SIG-M5 (cell line): ENCODE data around the gene SMIM36.
"Not testable (repeated sequence)": the region's sequence is repeated elsewhere in the genome, so short reads cannot be mapped to it uniquely, and the experiment has no call there.

Experiments
- DNase-seq: peaks from one replicate; lab custom pipeline; 2025; lab: John Stamatoyannopoulos, UW

The SMIM36 gene

DNA sequence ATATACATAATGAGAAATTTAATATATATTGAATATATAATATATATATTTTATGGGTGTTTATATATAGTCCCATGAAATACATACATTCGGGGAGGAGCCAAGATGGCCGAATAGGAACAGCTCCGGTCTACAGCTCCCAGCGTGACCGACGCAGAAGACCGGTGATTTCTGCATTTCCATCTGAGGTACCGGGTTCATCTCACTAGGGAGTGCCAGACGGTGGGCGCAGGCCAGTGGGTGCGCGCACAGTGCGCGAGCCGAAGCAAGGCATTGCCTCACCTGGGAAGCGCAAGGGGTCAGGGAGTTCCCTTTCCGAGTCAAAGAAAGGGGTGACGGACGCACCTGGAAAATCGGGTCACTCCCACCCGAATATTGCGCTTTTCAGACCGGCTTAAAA lies 9.6 kb downstream of the SMIM36 start:
- not testable (repeated sequence) for DNase-seq

GRCh38 chr17:55500103-55500502 lies 11.1 kb downstream of the SMIM36 start:
- no peak for DNase-seq

GRCh38 chr17:55496094-55496881 lies 15.0 kb downstream of the SMIM36 start:
- peak; percentile 47 for DNase-seq

DNA sequence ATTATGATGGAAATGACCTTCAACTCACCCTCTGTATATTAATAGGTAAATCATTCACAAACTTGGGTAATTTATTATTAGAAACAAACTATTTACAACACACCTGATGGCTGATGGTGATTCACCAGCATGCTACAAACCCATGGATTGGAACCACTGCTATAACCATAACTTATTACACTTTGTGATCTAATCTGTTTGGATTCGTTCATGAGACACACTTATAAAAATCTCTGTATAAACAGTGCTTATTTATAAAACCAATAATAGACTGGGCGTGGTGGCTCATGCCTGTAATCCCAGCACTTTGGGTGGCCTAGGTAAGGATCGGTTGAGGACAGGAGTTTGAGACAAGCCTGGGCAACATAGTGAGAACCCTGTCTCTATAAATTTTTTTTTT lies 16.0 kb downstream of the SMIM36 start:
- DNase-seq = no peak

- DNase-seq = no peak
Measured at GRCh38 chr17:55492781-55493341, 18.4 kb downstream of the SMIM36 start.

DNA sequence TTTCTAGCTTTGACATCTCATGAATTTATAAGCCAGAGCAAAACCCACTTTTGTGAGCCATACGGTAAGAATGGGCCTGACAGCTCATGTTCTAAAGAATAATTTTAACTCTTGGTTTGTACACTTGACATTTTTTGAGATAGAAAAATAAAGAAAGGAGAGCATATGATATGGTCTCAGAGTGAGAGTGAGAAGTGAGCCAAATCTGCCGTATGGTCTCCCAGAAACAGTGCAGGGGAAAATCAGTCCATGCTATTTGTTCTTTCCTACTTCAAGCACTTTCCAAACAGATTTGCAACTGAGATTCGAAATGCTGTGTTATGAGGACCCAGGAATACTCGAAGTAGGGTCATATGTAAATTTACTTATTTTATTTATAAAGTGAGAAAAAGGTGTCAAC lies 20.9 kb downstream of the SMIM36 start:
- no peak for DNase-seq

DNA sequence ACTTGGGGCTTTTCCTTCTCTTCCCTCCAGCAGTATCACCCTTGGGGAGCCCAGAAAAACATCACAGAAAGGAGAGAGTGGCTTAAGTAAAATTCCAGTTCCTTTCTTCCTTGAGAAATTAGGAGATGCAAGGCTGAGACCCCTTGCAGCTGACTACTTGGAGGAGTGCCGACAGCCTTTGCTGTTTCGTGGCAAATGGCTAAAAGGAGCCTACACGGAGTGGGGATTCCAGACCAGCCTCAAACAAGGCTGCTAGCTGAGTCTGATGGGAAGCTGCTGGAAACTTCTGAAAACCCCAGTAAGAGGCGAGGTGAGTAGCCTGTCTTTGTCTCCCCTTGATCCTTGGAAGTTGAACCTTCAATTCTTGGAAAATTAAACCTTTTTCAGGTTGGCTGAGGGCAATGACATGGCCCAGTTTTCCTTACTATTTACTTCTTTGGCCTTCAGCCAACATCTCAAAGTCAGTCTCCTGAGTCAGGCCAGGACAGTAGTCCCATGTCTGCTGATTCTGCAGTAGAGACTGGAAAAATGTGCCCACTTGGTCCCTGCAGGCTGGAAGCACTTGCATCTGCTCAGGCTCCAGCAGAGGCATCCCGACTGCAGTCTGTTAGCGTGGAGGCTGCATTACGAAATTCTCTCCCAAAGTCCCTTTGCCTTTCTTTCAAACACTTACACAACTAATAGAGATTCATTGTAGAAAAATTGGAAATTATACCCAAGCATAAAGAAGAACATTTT lies 23.4 kb downstream of the SMIM36 start:
- no peak for DNase-seq

DNA sequence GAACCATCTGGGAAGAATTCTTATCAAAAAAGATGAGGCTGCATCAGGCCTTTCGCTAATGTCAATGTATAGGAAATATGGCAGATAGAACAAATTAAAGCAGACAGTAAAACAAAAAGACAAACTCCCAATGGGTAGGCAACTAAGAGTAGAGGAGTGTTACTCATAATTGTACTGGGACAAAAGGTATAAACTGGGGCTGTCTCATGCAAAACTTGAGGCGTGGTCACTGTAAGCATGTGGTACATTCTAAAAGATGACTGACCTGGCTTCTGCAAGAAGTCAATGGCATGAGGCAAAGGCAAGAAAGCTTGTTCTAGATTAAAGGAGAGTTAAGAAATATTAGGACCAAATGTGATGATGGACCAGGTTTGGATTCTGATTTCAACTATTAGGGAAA lies 26.7 kb downstream of the SMIM36 start:
- no peak for DNase-seq

- no peak for DNase-seq
Measured at GRCh38 chr17:55482591-55483389, 28.5 kb downstream of the SMIM36 start.

DNA sequence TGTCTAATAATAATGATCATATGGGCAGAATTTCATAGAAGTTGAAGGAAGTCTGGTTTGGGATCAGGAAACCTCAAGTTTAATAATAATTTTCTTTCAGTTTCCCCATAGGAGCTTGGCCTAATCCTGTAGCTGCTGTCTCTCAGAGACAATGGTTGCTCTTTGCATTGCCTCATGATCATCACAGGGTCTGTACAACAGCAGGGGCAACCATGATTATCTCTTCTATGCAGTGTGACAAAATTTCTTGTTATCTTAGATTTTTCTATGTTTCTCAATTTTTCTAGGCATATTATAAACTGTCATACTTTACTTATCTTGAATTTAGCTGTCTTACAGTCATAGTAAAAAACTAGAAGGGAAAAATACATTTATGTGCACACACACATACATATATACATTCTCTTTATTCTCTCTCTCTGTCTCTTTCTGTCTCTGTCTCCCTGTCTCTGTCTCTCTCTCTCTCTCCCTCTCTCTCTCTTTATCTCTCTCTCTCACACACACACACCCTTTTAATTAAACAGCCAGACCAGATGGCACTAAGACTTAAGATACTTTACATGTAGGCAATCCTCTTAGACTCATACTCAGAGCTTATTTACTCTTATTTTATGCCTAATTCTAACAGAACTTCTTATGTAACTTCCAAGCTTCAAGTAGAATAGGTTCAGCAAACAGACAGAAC lies 30.5 kb downstream of the SMIM36 start:
- DNase-seq = no peak

GRCh38 chr17:55479903-55480302 lies 31.3 kb downstream of the SMIM36 start:
- no peak for DNase-seq

DNA sequence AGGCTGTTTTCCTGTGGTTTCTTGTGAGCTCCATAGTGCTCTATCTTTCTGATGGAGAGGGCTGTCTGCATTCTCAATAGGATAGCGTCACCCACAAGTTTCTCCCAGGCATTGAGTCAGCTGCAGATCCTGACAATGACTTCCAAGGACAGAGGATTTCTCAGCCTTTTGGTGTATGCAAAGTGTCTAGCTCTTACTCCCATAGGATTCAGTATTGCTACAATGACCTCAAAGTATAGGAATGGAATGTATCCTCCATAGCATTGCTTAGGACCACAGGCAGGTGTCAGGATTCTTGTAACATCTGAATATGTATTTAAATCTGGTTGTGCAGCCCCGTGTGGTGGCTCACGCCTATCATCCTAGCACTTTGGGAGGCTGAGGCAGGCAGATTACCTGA lies 32.3 kb downstream of the SMIM36 start:
- DNase-seq = no peak

DNA sequence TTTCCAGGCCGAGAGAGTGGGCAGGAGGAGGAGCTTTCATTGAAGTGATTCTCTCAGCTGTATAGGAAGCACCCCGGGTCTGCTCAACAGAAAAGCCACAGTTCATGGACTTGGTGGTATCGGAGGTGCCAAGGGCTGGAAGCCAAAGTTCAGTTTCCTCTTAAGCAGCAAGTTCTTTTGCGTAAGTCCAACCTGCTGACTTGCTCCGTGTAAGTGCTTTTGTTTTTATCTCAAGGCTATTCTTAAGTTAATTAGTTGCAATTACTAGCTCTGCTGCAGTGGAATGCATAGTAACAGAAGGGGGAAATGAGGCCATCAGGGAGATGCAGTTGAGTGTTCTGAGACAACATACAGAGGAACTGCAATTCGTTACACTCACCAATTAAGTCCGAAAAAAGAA lies 44.6 kb downstream of the SMIM36 start:
- DNase-seq = no peak

GRCh38 chr17:55465771-55466170 lies 45.5 kb downstream of the SMIM36 start:
- DNase-seq = not testable (repeated sequence)

- DNase-seq = no peak
Measured at GRCh38 chr17:55463600-55463999, 47.7 kb downstream of the SMIM36 start.

GRCh38 chr17:55462711-55463110 lies 48.5 kb downstream of the SMIM36 start:
- DNase-seq = no peak

GRCh38 chr17:55462234-55462633 lies 49.0 kb downstream of the SMIM36 start:
- DNase-seq = no peak

GRCh38 chr17:55458978-55459377 lies 52.3 kb downstream of the SMIM36 start:
- DNase-seq = no peak

DNA sequence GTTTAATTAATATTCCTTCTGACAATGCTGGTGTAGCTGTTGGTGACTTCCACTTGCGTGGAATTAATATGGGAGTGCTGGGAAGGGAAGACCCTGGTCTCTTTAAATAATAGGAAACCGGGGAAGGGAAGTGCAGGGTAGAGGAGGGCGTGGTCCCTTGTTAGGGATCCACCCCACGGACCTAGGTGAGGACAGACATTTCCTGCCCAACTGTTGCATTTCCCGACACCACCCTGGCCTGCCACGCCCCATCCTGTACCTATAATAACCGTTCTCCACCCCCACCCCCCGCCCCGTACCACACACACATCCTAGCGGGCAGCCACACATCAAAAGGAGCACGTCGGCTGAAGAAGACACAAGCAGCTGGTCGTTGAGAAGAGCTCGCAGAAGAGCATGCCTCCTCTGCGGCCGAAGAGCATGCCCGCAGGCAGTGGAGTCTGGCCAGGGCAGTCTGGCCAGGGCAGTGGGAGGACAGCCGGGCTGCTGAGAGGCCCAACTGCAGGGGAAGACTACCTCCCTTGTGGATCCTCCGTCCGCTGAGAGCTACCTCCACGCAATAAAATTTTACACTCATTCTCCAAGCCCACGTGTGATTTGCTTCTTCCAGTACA lies 52.9 kb downstream of the SMIM36 start:
- DNase-seq = no peak

- DNase-seq = no peak
Measured at GRCh38 chr17:55456307-55457240, 54.7 kb downstream of the SMIM36 start.
